Activated CD8-positive, alpha-beta memory T cell treated with anti-CD3 and anti-CD28 coated beads, Interleukin-2, amount 50 U/mL, for 1 hour (primary cell): Measurements from ENCODE around the gene GRK6.
"Not testable (repeated sequence)": the region's sequence is repeated elsewhere in the genome, so short reads cannot be mapped to it uniquely, and the experiment has no call there.

ENCODE experiments used
- DNase-seq: peaks from one replicate; pipeline ENCODE4 v3.0.0-alpha.2; 2020; ENCODE audit errors: extremely low read depth

The GRK6 gene

DNA sequence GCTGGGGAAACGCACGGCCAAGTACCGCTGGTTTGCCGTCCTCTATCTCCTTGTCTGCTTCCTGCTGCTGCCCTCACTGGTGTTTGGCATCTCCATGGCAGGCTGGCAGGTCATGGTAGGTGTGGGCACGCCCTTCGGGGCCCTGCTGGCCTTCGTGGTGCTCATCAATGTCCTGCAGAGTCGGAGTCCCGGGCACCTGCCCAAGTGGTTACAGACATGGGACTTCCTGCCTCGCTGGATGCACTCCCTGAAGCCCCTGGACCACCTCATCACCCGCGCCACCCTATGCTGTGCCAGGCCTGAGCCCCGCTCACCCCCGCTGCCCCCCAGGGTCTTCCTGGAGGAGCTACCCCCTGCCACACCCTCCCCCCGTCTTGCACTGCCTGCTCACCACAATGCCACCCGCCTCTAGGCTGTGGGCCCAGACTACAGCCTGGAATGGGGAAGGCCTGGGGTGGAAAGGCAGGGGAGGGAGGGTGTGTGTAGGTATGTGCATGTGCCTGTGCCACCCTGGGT, 28.5 kb upstream of the GRK6 start:
- DNase-seq, result no peak

- no peak for DNase-seq
Measured at GRCh38 chr5:177399997-177400868, 26.2 kb upstream of the GRK6 start, which contains the start of gene PFN3. PFN3 (minus strand) TSS chr5:177400661; CDS start chr5:177400576, 85 bp downstream.

GRCh38 chr5:177402271-177403043, 24.0 kb upstream of the GRK6 start:
- no peak for DNase-seq

GRCh38 chr5:177403102-177403791, 23.2 kb upstream of the GRK6 start:
- no peak for DNase-seq

DNA sequence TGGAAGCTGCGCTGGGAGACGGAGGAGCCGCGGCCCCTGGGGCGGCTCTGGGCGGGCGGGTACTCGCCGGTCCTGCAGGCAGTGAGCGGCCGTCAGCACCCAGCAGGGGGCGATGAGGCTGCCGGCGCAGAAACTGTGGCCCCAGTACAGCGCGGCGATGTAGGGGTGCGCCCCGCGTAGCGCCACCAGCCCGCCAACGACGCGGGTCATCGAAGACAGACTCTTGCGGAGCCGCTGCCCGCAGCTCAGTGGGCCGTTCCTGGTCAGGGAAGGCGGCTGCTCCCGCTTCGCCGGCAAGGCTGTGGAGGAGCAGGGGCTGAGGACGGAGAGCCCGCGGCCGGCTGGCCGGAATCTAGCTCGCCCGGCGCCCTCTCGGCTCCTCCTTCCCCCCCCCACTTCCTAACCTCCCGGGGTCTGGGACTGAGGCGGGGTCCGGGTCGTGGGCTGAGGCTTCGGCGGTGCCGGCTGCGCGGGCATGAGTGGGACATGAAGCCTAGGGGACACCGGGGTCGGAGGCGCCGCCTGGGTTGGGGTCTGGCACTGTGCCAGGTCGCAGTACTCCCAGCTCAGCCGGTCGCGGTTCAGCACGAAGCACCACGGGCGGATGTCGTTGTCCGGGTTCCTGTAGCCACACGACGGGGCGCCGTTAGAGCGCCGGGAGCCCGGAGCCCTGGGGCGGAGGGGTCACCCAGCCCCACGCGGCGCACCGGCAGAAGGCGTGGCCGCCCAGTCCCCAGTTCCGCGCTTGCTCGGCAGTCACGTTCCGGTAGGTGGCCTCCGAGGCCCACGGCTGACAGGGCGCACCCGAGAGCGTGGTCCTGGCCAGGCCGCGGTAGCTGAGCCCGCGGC, 22.5 kb upstream of the GRK6 start:
- DNase-seq, result peak; percentile 70

DNA sequence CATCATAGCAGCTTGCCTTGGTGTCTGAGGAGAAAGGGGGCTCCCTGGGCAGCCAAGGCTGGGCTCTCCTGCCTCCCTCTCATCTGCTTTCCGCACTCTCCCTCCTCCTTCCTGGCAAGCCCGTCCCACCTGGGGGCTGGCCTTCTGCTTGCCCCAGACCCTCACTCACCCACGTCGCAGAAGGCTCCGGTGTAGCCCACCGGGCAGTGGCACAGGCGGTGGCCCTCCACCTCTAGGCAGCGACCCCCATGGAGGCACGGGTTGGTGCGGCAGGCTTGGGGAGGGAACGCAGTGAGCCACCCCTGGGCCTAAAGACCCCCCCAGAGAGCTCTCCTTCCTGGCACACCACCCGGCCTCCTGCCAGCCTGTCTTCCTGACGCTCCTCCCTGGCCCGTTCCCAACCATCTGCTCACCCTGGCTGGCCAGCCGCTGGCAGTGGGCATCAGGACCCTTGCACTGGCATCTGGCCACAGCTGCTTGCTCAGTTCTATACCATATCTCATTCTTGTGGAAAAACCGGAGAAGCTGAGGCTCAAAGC, 21.8 kb upstream of the GRK6 start:
- no peak for DNase-seq

GRCh38 chr5:177405312-177405711, 21.2 kb upstream of the GRK6 start:
- DNase-seq, result no peak

DNA sequence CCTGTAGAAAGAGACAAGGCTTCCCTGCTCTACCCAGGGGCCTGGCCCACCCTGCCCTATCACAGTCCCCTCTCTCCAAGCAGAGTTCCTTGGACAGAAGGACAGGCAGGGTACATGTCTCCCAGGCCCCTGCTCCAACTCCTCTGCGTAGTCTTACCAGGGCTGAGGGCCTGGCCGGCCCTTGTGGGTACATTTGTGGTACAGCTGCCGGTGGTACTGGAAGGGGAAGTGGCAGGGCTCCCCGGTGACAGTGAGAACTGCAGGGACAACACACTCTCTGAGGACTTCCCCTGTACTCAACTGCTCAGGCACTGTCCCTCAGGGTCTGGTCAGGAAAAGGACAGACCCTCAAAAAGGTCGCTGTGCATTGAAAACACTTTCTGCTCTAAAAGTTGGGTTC, 20.7 kb upstream of the GRK6 start:
- DNase-seq, result no peak

- DNase-seq, result no peak
Measured at GRCh38 chr5:177409043-177409801, 17.3 kb upstream of the GRK6 start, which contains the start of gene F12. F12 (minus strand) TSS chr5:177409564; CDS start chr5:177409527, 37 bp downstream.

DNA sequence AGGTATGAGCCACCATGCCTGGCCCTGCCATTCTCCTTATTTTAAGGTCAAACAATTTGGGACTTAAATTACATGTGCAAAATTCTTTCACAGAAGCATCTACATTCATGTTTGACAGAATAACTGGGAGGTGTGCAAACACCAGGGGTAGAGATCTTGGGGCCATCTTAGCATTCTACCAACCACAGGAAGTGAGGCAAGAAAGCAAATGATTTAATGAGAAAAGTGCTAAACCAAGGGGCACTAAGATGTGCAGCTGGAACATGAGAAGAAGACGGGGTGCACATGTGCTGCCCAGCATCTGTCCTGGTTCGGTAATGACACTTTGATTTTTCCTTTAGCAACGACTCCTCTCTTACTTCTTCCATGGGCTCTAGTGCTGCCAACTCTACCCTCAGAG, 15.9 kb upstream of the GRK6 start:
- no peak for DNase-seq

- no peak for DNase-seq
Measured at GRCh38 chr5:177412603-177413233, 13.8 kb upstream of the GRK6 start.

DNA sequence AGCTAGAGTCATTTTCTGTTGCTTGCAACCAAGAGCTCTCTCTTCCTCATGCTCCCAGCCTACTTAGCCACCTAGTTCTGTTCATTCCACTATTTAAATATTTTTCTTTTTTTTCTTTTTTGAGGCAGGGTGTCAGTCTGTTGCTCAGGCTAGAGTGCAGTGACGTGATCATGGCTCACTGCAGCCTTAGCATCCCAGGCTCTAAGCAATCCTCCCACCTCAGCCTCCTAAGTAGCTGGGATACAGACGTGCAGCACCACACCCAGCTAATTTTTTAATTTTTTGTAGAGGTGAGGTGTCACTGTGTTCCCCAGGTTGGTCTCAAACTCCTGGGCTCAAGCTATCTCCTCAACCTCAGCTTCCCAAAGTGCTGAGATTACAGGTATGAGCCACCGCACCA, 12.0 kb upstream of the GRK6 start:
- DNase-seq, result no peak

DNA sequence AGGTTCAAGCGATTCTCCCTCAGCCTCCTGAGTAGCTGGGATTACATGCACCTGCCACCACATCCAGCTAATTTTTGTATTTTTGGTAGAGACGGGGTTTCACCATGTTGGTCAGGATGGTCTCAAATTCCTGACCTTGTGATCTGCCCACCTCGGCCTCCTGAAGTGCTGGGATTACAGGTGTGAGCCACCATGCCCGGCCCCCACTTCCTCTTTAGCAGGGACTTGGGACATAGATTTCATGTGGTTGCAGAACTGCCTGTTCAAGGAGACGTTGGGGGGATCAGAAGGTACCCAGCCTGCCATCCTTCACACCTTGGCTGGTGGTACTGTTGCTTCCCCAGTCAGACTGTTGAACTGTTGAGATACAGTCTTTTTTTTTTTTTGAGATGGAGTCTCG, 9.4 kb upstream of the GRK6 start:
- DNase-seq, result not testable (repeated sequence)

- no peak for DNase-seq
Measured at GRCh38 chr5:177419046-177419445, 7.4 kb upstream of the GRK6 start.

GRCh38 chr5:177420472-177420871, 6.0 kb upstream of the GRK6 start:
- not testable (repeated sequence) for DNase-seq

DNA sequence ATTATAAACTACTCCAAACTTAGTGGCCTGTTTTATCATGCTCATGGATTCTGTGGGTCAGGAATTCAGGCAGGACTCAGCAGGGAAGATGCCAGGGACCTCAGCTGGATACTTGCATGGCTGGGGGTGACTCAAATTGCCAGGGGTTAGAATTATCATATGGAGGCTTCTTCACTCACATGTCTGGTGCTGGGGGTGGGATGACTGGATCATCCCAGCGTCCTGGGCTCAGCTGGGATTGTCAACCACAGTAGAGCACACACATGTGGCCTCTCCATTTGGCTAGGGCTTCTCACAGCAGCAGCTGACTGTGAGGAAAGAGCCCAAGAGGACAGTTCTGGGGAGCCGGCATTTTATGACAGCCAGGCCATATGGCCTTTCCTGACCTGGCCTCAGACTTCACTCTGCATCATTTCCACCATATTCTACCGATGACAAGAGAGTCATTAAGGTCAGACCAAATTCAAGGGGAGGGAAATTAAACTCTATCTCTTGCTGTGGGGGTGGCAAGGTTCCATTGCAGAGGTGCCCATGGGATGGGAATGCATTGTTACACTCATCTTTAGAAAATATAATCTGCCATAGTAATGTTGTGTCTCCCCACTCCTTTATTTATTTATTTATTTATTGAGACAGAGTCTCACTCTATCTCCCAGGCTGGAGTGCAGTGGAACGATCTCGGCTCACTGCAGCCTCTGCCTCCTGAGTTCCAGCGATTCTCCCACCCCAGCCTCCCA, 5.2 kb upstream of the GRK6 start:
- DNase-seq, result no peak

DNA sequence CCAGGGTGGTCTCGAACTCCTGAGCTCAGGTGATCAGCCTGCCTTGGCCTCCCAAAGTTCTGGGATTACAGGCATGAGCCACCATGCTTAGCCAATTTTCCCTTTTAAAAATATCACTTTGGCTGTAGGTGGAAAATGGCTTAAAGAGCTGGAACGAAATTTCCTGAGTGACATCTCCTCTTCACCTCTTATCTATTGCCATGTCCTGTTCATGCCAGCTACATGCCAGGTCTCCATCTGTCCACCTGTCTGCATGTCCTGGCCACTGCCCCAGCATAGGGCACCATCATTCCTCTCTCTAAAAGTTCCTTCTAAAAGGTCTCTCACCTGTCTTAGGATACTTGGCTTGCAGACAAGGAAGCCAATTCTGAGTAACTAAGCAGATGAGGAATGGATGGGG, 2.8 kb upstream of the GRK6 start:
- DNase-seq, result no peak

GRCh38 chr5:177425196-177425800, 1.2 kb upstream of the GRK6 start:
- no peak for DNase-seq
